Raji (cell line): ENCODE results near the gene EXOSC10.
A peak's percentile ranks its signal among the peaks of the same experiment; 100 is the strongest.

Source experiments
- POLR2A ChIP-seq: IDR thresholded peaks from 2 replicates; pipeline ENCODE4 v1.6.1; 2011; ENCODE audit warnings: low read depth, low read length, control low read depth; ENCODE audit not compliant: insufficient read depth

EXOSC10 gene

DNA sequence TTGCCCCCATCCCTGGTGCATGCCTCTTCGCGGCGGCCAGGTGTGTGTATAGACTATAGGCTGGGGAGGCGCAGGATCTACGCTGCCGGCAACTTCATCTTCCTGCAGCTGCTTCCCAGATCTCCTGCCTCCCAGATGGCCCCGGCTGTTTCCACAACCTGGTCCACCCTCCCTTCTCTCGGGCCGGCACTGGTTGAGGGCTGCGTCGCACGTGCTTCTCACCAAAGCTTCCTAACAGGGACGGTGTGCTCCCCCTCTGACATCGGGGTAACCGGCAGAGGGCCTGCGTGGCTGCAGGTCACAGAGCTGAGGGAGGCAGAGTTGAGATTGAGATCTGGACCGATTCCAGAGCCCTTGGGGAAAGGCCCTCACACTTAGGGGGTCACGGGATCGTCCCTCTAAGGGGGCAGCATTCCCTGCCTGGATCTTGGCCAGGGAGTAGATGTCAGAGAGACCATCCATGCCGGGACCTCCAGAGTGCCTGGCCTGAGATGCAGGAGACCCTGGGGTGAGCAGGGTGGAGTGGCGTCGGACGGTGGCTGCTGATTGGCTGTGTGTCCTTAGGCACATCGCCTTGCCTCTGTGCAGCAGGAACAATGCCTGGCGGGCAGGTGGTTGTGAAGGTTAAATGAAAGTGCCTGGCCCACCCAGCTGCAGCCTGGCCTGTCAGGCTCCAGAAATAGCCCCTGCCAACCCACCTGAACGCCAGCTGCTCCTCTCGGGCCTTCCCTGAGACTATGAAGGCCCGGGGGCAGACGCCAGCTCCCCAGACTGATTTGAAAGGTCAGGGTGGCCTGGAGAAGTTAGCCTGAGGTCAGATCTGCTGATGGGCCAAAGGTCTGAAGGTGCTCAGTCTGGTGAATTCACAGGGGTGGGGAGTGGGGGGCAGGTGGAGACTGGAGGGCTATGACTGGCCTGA, 46.6 kb downstream of the EXOSC10 start:
- peak; percentile 60 for TF ChIP-seq POLR2A

DNA sequence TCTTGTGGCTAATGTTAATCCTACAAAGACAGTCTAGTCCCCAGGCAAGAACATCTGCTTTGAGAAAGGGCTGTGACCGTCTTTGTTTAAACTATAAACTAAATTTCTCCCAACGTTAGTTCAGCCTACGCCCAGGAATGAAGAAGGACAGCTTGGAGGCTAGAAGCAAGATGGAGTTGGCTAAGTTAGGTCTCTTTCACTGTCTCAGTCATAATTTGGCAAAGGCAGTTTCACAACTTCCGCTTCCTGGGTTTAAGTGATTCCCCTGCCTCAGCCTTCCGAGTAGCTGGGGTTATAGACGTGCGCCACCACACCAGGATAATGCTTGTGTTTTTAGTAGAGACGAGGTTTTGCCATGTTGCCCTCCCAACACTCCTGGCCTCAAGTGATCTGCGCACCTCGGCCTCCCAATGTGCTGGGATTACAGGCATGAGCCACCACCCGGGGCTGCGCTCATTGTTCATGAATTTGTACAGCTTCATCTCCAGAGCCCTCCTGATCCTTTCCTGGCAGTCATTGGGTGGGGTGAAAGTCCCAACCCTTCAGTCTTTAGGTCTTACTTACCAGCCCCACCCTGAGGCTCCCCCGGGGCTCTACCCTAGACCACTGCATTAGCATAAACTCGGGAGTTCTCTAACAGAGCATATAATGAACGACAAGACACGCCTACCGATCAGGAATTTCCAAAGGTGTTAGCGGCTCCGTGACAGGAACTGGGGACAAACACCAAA, 47.7 kb downstream of the EXOSC10 start:
- TF ChIP-seq POLR2A: no peak

DNA sequence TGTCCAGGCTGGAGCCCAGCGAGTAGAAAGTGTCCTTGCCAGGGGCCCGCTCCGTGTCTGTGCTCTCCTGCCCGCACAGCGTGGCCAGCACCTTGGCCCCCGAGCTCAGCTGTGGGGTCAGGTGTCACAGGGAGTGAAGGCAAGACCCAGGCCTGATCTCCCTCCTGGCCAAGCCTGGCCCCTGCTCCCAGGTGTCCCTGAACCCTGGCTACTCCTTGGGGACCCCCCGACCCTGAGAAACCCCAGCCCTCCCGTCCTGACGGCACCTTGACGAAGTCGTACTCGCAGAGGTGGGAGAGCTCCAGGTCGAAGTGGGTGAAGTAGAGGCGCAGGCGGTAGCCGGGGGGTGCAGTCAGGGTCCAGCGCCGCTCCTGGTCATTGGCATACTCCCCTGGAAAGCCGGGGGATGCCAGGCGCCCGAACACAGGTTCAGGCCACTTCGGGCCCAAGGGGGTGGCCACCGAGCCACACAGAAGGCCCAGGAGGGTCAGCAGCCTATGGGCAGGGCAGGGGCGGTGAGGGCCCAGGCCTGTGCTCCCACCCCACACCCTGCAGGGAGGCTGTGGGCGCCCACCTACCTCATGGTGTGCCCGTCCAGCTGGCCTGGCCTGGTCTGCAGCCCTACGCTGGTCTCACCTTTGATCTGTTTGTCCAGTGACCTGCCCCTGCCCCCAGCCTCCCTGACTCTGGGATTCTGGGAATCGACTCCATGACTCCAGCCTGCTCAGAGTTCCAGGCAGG, 52.9 kb downstream of the EXOSC10 start, which contains the start of gene MASP2:
Gene MASP2 (minus strand): TSS at position 615 of the 741 bp plus-strand sequence. CDS start 32 bp downstream, at position 583.
- no peak for TF ChIP-seq POLR2A

- TF ChIP-seq POLR2A: no peak
Observed at GRCh38 chr1:11046270-11046566, 53.5 kb downstream of the EXOSC10 start.

DNA sequence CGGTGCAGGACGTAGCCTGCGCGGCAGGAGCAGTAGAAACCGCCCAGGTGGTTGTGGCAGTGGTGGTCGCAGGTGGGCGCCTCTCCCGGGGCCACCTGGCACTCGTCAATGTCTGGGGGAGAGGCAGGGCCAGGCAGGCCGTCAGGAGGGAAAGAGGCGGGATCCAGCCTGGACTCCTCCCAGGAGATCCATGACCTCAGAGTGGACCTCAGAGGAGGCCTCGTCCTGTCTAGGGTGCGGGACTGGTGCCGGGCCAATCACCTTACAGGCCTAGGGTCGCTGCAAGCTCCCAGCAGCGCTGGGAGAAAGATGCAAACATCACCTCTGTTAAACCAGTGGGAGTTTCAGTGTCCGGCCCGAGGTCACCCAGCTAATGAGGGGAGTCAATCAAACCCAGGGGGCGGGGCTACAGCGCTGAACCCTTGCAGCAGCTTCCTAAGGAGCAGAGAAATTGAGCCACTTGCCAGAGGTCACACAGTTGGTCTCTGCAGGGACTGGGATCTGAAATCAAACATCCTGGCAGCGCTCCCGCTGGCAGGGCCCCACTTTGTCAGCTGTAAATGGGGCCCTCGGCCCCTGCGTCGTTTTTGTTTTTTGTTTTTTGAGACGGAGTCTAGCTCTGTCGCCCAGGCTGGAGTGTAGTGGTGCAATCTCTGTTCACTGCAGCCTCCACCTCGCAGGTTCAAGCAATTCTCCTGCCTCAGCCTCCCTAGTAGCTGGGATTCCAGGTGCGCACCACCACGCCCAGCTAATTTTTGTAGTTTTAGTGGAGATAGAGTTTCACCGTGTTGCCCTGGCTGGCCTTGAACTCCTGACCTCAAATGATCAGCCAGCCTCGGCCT, 54.0 kb downstream of the EXOSC10 start:
- no peak for TF ChIP-seq POLR2A

DNA sequence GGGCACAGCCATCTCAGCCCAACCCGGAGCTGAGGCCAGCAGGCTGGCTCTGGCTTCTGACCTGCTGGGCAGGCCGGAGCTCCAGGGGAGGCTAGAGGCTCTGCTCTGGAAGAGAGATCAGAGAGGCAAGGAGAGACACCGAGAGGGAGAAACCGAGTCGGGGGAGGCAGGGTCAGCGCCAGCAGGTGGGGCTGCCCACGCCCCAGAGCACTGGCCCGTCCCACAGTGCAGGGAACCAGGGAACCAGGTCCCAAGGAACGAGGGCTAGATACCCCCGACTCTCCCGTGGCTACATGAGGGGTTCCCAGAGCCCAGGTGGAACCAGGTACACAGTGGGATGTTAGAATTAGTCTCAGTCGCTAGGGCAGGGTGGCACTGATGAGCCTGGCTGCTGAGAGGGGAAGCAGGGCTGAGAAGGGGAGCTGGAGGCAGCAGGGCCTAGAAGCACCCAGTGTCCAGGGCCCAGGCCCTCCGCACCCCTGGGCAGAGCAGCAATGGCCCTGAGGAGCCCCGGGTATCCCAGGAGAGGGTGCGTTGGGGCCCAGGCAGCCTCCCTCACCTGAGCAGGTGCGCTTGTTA, 54.7 kb downstream of the EXOSC10 start:
- no peak for TF ChIP-seq POLR2A

GRCh38 chr1:11044086-11044848, 55.4 kb downstream of the EXOSC10 start:
- TF ChIP-seq POLR2A: no peak

GRCh38 chr1:11042995-11043874, 56.4 kb downstream of the EXOSC10 start:
- TF ChIP-seq POLR2A: no peak

DNA sequence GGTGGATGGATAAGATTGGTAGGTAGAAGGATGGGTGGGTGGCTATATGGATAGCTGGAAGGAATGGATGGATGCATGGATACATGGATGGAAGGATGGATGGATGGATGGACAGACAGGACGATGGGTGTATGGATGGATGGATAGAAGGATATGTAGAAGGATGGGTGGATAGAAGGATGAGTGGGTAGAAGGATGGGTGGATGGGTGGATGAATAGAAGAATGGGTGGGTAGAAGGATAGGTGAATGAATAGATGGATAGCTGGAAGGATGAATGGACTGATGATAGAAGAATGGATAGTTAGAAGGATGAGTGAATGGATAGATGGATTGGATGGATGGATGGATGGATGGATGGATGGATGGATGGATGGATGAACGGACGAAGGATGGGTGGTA, 57.6 kb downstream of the EXOSC10 start:
- no peak for TF ChIP-seq POLR2A

DNA sequence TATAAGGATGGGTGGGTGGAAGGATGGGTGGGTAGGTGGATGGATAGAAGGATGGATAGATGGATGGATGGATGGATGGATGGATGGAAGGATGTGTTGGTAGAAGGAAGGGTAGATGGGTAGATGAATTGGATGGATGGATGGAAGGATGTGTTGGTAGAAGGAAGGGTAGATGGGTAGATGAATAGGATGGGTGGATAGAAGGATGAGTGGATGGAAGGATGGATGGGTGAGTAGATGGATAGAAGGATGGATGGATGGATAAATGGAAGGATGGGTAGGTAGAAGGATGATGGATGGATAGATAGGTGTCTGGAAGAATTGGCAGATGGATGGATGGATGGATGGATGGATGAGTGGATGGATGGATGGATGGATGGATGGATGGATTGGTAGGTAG, 58.6 kb downstream of the EXOSC10 start:
- no peak for TF ChIP-seq POLR2A

GRCh38 chr1:11039351-11040104, 60.1 kb downstream of the EXOSC10 start:
- TF ChIP-seq POLR2A: no peak

- TF ChIP-seq POLR2A: no peak
Observed at GRCh38 chr1:11037740-11038182, 61.9 kb downstream of the EXOSC10 start.
